ENCODE results near the gene ECT2L.

Gene ECT2L

DNA sequence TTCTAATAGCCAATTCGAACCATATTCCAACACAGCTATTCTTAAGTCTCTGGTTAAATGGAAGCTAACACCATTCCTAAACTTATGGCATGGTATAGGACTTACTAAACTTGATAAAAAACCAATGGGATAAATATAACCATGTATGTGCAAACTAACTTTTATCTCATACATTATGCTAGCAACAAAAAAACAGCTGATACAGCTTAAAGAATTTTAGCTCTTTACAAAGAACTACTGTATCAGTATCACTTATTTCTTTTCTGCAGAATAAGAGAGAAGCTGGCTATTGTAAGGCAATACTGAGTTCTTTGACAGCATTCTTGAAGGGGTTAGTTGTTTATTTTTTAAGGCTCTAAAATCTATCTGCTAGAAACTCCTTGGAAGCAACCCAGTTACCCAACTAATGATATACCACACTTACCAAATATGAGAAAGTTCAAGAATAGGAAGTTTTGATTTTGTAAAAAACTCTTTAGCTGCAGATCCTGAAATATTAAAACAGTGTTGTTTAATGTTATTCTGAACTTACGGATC is 147.3 kb downstream of the ECT2L start:
- no peak for DNase-seq

DNA sequence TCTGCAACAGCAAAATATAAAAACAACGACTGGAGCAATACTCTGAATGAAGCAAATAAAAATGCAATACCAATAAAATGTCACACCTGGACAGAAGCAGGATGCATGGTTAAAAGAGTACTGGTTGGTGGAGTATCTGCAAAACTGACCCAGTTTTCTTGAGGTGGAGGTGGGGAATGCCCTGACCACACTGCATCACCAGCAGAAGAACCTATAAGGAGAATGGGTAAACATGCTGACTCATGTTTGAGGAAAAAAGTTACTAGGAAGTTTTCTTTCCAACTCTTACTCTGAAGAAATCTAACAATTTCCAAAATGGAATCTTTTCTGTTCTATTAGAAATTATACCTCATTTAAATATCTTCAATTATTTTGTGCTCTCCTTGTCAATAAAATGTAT is 148.5 kb downstream of the ECT2L start:
- no peak for DNase-seq

DNA sequence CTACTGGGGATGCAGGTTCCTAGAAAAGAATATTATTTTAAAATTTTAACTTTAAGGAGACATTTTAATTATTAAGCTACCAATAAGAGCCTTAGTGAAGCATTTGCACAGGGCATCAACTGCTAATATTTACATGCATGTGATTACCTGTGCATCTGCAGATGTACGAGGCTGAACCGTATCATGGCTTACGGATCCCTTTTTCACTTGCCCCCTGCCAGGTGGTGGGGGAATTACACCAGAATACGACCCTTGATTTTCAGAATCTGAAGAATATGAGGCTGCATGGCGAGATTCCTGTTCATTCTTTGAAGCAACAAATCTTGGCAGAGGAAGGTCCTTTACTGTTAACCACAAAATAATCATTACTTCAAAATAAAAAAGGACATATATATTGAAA is 149.5 kb downstream of the ECT2L start:
- DNase-seq, result peak; percentile 23

DNA sequence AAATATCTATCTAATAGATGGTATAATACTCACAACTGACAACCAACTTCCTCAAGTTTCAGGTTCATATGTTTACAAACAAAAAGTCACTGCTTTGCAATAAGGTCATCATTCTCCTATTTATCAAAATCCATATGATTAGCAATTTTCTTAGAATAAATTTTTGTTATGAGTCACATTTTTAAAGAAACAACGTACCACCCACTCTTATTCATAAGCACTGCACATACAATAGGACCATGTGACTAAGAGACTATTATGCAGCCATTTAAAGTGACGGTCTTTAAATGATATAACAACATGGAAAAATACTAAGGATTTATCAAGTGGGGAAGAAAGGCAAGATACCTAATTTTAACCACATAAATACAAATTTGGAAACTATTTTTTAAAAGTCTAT is 152.1 kb downstream of the ECT2L start:
- no peak for DNase-seq

DNA sequence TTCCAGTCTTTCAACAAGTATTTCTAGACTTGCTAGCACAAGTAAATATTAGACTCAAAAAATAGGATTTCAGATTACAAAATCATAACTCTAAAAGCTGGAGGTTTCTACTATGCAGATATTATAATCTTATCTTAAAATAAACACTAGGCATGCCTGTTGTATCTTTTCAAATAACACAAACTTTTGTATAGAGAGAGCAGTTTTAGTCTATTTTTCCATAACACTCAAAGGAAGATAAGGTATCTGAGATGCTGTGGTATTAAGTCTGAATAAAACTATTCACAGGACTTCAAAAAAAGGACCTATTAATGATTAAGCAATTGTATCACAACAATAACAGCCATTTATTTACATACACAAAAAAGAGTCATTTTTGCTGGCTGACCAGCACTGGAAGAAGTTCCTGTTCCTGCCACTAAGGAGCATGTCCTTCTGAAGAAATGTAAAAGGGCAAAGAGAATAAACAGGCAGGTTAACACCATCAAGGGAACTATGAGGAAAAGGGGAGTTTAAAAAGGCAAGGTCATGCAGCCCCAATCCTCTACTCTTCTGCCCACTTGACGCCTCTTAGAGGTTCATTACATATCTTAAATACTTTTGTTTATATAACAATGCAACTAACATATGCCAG is 152.8 kb downstream of the ECT2L start:
- DNase-seq, result no peak

DNA sequence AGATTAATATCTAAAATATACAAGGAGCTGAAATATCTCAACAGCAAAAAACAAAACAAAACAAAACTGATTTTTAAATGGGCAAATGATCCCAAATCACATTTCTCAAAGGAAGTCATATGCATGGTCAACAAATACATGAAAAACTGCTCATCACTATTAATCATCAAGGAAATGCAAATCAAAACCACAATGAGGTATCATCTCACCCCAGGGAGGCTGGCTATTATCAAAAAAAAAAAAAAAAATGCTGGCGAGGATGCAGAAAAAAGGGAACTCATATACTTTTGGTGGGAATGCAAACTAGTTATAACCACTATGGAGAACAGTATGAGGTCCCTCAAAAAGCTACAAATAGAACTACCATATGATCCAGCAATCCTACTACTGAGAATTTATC is 157.6 kb downstream of the ECT2L start:
- DNase-seq, result no peak
